Panc1 (cell line): ENCODE results near the gene TBC1D2B. TPM values are rescaled to one million over a fixed set of nuclear protein-coding genes. Genes with fewer than 3 reads are reported as not detected.

Experiments used
- ATAC-seq: fragments of 200-7000 bp; cut with Tn5 transposase; 2 replicates; pipeline ENCODE4 v1.9.1; 2020; ENCODE audit warnings: mild to moderate bottlenecking, moderate library complexity
- BruUV-seq: library from RNA; stranded (reverse); fragments of 400-500 nt; replicated peaks from 2 replicates; lab custom pipeline; 2021; lab: Mats Ljungman, UMichigan
- CTCF ChIA-PET: fragments of 300-600 bp; sonication (Branson Sonifier 250); formaldehyde crosslinking; loops from one replicate; lab custom pipeline; 2022; ENCODE audit warnings: antibody characterized with exemption; lab: Charles Lee
- POLR2A ChIA-PET: fragments of 300-600 bp; sonication (Branson Sonifier 250); formaldehyde crosslinking; loops from one replicate; lab custom pipeline; 2022; ENCODE audit warnings: antibody characterized with exemption; lab: Charles Lee
- DNase-seq: peaks from one replicate; pipeline ENCODE4 v3.0.0-alpha.2; 2010; ENCODE audit warnings: low read depth, low spot score
- H3K27ac ChIP-seq: 2 replicates; pipeline ENCODE4 v1.5.1; 2011; ENCODE audit warnings: mild to moderate bottlenecking, low read length, inconsistent platforms
- H3K27me3 ChIP-seq: fragments of 200-500 bp; sonication (Bioruptor generic); 2 replicates; pipeline ENCODE4 v1.6.0; 2014; ENCODE audit warnings: low read length, inconsistent platforms; ENCODE audit not compliant: control insufficient read depth, insufficient read depth
- H3K36me3 ChIP-seq: fragments of 200-500 bp; sonication (Bioruptor generic); 2 replicates; pipeline ENCODE4 v1.5.1; 2014; ENCODE audit warnings: inconsistent platforms, mild to moderate bottlenecking, low read length, moderate library complexity; ENCODE audit not compliant: control insufficient read depth, insufficient read depth
- H3K4me1 ChIP-seq: 2 replicates; pipeline ENCODE4 v1.5.1; 2011; ENCODE audit warnings: inconsistent platforms, mild to moderate bottlenecking, low read length, moderate library complexity; ENCODE audit not compliant: control insufficient read depth, insufficient read depth
- H3K4me3 ChIP-seq, 2 experiments: 2 replicates each; pipeline ENCODE4 v1.5.1; 2011 to 2012; ENCODE audit warnings: low read depth in 2 of 2, low read length in 2 of 2, mild to moderate bottlenecking in 2 of 2, inconsistent platforms in 1 of 2, moderate library complexity in 1 of 2
- H3K9me3 ChIP-seq: fragments of 200-500 bp; sonication (Bioruptor generic); 2 replicates; pipeline ENCODE4 v1.5.1; 2014; ENCODE audit warnings: low read depth, mild to moderate bottlenecking, inconsistent platforms, low read length, moderate library complexity; ENCODE audit not compliant: control insufficient read depth, insufficient read depth
- CTCF ChIP-seq: fragments of 450-650 bp; IDR thresholded peaks from 2 replicates; pipeline ENCODE4 v1.5.1; 2017; ENCODE audit warnings: mild to moderate bottlenecking
- POLR2AphosphoS5 ChIP-seq: IDR thresholded peaks from 2 replicates; pipeline ENCODE4 v1.6.1; 2012; ENCODE audit warnings: mild to moderate bottlenecking, low read depth, low read length, moderate library complexity
- REST ChIP-seq, 2 experiments: IDR thresholded peaks; 2 replicates each; pipeline ENCODE4 v1.6.1; 2011 to 2012; ENCODE audit warnings: low read depth in 2 of 2, control low read depth in 1 of 2, low read length in 1 of 2, mild to moderate bottlenecking in 1 of 2, moderate library complexity in 1 of 2; ENCODE audit not compliant: insufficient read depth in 1 of 2
- SIN3A ChIP-seq: IDR thresholded peaks from 2 replicates; pipeline ENCODE4 v1.6.1; 2012; ENCODE audit warnings: low read depth, mild to moderate bottlenecking, low read length, moderate library complexity, borderline replicate concordance; ENCODE audit not compliant: insufficient read depth
- TCF7L2 ChIP-seq: IDR thresholded peaks from 2 replicates; pipeline ENCODE4 v1.6.1; 2011; ENCODE audit warnings: mild to moderate bottlenecking, low read depth, low read length, inconsistent platforms
- in situ Hi-C: cut with HindIII; loops from 2 replicates; pipeline ENCODE4 v1.10.0; 2016; ENCODE audit warnings: low sequenced_read_pairs, low pct_unique_long_range_greater_than_20kb
- intact Hi-C: fragments of 100-400 bp; cut with micrococcal nuclease; formaldehyde crosslinking; loops from one replicate; pipeline ENCODE4 v1.10.0; 2022; ENCODE audit not compliant: unreplicated experiment
- total RNA-seq: library from RNA; stranded (reverse); gene quantifications from one replicate; pipeline ENCODE4 v1.2.1, GENCODE V29; 2021; ENCODE audit not compliant: unreplicated experiment

The TBC1D2B gene
- total RNA-seq, 1 experiment from 2014 or later, result 59.3 TPM

GRCh38 chr15:78088773-78089080 lies 11.2 kb upstream of the TBC1D2B start:
- DNase-seq, result no peak
- H3K4me3 ChIP-seq, result no peak overlapping the region
- intact Hi-C loops (no loop called here), in situ Hi-C loops (no loop called here)
- H3K36me3 ChIP-seq, result no peaks in the 10 kb centered on the region
- TF ChIP-seq REST (IDR thresholded peaks at IDR 0.05; ENCODE audit: insufficient read depth in 1 of 2, low read depth in 2 of 2, low read length in 1 of 2), result no peak
- TF ChIP-seq POLR2AphosphoS5, result no peak
- no peak for TF ChIP-seq CTCF
- TF ChIP-seq SIN3A, result no peak
- no peak for TF ChIP-seq TCF7L2
- POLR2A ChIA-PET, result no interaction called here
- ATAC-seq, result no peak
- no peaks in the 10 kb centered on the region for H3K4me1 ChIP-seq
- no TSS peak for BruUV-seq
- H3K27me3 ChIP-seq, result no peaks in the 10 kb centered on the region
- H3K27ac ChIP-seq, result no peak overlapping the region
- no peaks in the 10 kb centered on the region for H3K9me3 ChIP-seq
- CTCF ChIA-PET, result interaction anchor here (0.6 kb wide), 1 partner anchor 774 kb away, joined by 5 read pairs; no protein-coding TSS in a partner anchor

GRCh38 chr15:78087951-78088772 lies 10.7 kb upstream of the TBC1D2B start:
- POLR2A ChIA-PET, result no interaction called here
- Histone ChIP-seq H3K4me1 (no peaks in the 10 kb centered on the region), H3K27me3 (no peaks in the 10 kb centered on the region), H3K4me3 (no peak overlapping the region), H3K9me3 (no peaks in the 10 kb centered on the region), H3K36me3 (no peaks in the 10 kb centered on the region), H3K27ac (no peak overlapping the region)
- no TSS peak for BruUV-seq
- TF ChIP-seq TCF7L2 (no peak), CTCF (no peak), POLR2AphosphoS5 (no peak), SIN3A (no peak), REST (IDR thresholded peaks at IDR 0.05; ENCODE audit: insufficient read depth in 1 of 2, low read depth in 2 of 2, low read length in 1 of 2) (no peak)
- no peak for ATAC-seq
- DNase-seq, result no peak
- CTCF ChIA-PET, result interaction anchor here (0.6 kb wide), 1 partner anchor 775 kb away, joined by 5 read pairs; no protein-coding TSS in a partner anchor
- intact Hi-C loops, result no loop called here
- in situ Hi-C loops, result no loop called here
